ENCODE measurements around the gene UBA1. TPM values are rescaled to one million over a fixed set of nuclear protein-coding genes. Genes with fewer than 3 reads are reported as not detected.

UBA1 gene
- total and polyA plus RNA-seq, 2 donors, result 61.0 to 119 TPM

DNA sequence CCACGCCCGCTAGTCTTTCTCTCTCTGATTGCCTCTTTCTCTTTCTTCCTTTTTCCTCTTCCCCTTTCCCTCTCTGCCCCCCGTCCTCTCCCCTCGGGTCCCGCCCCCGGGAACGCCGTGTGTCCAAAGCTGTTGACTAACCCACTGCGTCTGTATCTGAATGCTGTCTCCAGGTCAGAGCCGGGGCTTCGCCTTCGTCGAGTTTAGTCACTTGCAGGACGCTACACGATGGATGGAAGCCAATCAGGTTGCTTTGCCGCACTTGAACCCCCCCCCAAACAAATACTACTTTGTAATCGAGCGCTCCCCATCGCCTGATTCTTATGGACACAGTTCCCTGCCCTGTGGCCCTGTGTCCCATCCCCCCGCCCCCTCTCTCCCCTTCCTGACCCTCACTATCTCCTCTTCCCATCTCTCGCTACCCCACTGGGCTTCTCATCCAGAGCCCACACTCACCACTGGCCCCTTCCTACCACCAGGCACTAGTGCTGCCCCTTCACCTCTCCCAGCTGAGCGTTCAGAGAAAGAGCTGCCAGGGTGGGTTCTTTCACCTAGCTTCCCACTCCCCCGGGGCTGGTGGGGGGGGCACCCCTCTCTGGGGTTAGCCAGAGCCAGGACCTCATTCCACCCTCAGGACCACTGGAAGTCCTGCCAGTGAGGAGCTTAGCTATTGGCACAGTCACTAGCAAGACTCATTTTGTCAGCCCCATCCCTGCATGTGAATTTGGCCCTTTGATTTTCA is 18.6 kb upstream of the UBA1 start:
- DNase-seq (ENCODE audit: extremely low spot score), result no peak
- whole genome bisulfite sequencing, result 88% methylated on average over 23 of the region's 23 CpGs
- H3K4me3 ChIP-seq (ENCODE audit: low read depth, low read length), result no peak overlapping the region
- H3K27ac ChIP-seq (ENCODE audit: low read depth), result no peak overlapping the region
- peaks cover 10% of the 10 kb centered on the region for H3K36me3 ChIP-seq (ENCODE audit: insufficient read depth)
- H3K4me1 ChIP-seq (ENCODE audit: insufficient read depth), result no peaks in the 10 kb centered on the region

DNA sequence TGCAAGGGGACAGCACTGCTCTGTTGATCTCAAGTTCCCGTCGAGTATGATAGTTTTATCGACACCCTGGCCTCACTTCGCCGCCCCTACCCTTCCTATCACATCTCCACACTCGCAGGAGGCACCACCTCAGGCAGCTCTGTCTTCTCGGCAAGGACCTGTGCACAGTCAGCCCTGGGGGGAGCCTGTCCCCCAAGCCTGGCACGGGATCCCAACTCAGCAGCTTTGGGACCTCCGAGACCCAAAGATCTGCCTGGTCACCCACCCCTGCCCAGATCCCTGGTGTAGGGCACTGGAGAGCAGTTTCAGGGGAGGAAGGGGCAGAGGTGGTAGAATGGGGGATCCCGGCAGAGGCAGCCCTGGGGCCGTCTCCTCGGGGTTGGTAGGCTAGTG is 18.0 kb upstream of the UBA1 start:
- Histone ChIP-seq H3K36me3 (ENCODE audit: insufficient read depth) (peaks cover 9% of the 10 kb centered on the region), H3K4me1 (ENCODE audit: insufficient read depth) (no peaks in the 10 kb centered on the region), H3K4me3 (ENCODE audit: low read depth, low read length) (no peak overlapping the region), H3K27ac (ENCODE audit: low read depth) (no peak overlapping the region)
- DNase-seq (ENCODE audit: extremely low spot score), result no peak
- 95% methylated on average over 12 of the region's 12 CpGs for WGBS

DNA sequence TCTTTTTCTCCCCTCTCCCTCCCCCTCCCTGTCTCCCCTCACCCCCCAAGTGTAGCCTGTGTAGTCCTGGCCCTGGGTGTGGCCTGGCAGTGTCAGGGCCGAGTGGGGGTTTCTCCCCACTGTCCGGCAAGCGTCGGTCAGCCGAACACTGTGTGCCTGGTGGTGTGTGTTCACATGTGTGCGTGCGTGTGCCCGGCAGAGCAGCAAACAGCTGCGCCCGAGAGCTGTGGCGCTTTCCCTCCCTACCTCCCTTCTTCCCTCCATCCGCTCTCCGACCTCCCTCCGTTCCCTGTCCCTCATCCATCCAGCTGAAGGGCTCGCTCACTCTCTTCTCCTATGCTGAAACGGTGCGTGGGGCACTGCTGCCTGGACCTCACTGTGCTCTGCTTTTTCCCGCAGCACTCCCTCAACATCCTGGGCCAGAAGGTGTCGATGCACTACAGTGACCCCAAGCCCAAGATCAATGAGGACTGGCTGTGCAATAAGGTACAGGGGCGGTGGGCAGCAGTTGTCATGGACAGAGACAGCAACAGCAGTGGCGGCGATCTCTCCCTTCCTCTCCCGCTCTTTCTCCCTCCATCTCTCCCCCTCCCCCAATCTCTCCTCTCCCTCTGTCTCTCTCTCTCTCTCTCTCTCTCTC is 17.4 kb upstream of the UBA1 start:
- 88% methylated on average over 23 of the region's 23 CpGs for WGBS
- H3K36me3 ChIP-seq (ENCODE audit: insufficient read depth), result peaks cover 9% of the 10 kb centered on the region
- no peak overlapping the region for H3K4me3 ChIP-seq (ENCODE audit: low read depth, low read length)
- DNase-seq (ENCODE audit: extremely low spot score), result no peak
- H3K4me1 ChIP-seq (ENCODE audit: insufficient read depth), result no peaks in the 10 kb centered on the region
- H3K27ac ChIP-seq (ENCODE audit: low read depth), result no peak overlapping the region

DNA sequence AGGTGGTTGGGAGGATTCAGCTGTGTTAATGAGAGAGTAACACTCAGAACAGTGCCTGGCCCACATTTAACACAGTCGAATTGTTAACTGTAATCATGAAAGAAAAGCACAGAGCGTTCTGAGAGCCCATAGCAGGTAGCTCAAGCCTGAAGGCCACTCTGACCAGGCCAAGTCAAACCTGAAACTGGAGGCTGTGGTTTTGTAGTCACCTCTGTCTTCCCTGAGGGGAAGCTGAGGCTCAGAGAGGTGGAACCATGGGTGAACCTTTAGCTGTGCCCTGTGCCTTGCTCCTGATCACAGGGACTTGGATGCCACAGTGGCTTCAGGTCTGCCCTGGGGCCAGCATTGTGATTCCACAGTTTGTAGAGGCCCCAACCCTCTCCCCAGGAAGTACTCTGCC is 16.6 kb upstream of the UBA1 start:
- DNase-seq (ENCODE audit: extremely low spot score), result no peak
- Histone ChIP-seq H3K4me1 (ENCODE audit: insufficient read depth) (no peaks in the 10 kb centered on the region), H3K27ac (ENCODE audit: low read depth) (no peak overlapping the region), H3K4me3 (ENCODE audit: low read depth, low read length) (no peak overlapping the region), H3K36me3 (ENCODE audit: insufficient read depth) (peaks cover 7% of the 10 kb centered on the region)
- 84% methylated on average over 2 of the region's 2 CpGs for WGBS

DNA sequence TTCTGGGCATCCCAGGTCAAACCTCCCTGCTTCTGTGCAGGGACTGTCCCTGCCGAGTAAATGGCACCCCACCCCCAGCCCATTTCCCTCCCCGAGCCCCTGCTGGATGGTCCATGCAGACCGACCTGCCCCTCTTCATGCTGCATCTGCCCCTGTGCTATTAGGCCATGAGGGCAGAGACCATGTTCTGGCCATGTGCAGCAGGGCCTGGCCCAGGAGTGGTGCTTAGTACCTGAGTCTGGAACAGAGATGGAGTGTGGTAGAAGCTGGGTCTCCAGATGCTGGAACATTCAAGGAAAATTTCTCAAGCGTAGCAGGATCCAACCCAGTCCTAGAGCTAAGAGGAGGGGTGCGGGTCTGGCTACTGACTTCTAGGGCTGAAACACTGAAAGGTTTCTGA is 15.3 kb upstream of the UBA1 start:
- Histone ChIP-seq H3K27ac (ENCODE audit: low read depth) (no peak overlapping the region), H3K4me1 (ENCODE audit: insufficient read depth) (no peaks in the 10 kb centered on the region), H3K4me3 (ENCODE audit: low read depth, low read length) (no peak overlapping the region), H3K36me3 (ENCODE audit: insufficient read depth) (peaks cover 7% of the 10 kb centered on the region)
- 89% methylated on average over 5 of the region's 5 CpGs for WGBS
- DNase-seq (ENCODE audit: extremely low spot score), result no peak

DNA sequence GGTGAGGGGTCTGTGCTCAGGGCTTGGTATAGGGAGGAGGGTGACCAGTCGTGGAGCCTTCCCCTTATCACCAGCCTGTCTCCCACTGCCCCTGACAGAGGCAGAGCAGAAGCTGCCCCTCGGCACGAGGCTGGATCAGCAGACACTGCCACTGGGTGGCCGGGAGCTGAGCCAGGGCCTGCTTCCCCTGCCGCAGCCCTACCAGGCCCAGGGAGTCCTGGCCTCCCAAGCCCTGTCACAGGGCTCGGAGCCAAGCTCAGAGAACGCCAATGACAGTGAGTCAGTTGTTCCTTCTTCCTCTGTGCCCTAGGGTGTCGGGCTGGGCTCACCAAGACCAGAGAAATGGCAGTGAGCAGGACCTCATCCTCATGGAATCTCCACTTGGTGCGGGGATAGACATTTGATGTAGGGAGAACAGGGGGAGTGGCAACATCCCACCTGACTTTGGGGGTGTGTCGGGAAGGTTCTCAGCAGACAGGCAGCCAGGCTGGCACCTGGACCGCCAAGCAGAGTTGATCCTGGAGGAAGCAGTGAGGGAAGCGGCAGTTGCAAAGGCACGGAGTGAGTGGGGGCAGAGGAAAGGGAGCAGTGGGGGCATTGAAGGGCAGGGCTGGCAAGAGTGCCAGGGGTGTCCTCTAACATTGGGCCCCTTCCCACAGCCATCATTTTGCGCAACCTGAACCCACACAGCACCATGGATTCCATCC is 14.3 kb upstream of the UBA1 start:
- DNase-seq (ENCODE audit: extremely low spot score), result no peak
- Histone ChIP-seq H3K36me3 (ENCODE audit: insufficient read depth) (peaks cover 7% of the 10 kb centered on the region), H3K27ac (ENCODE audit: low read depth) (no peak overlapping the region), H3K4me3 (ENCODE audit: low read depth, low read length) (no peak overlapping the region), H3K4me1 (ENCODE audit: insufficient read depth) (no peaks in the 10 kb centered on the region)
- 63% methylated on average over 14 of the region's 14 CpGs for WGBS

DNA sequence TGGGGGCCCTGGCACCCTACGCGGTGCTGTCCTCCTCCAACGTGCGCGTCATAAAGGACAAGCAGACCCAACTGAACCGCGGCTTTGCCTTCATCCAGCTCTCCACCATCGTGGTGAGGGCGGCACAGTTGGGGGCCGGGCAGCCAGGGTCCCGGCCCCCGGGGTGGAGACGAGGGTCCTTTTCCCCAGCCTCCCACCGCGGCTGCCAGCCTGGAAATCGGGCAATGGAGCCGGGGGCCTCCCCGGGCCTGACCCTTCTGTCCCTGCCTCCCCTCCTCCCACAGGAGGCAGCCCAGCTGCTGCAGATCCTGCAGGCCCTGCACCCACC is 13.7 kb upstream of the UBA1 start:
- WGBS, result 96% methylated on average over 18 of the region's 18 CpGs
- DNase-seq (ENCODE audit: extremely low spot score), result no peak
- H3K4me3 ChIP-seq (ENCODE audit: low read depth, low read length), result no peak overlapping the region
- no peaks in the 10 kb centered on the region for H3K4me1 ChIP-seq (ENCODE audit: insufficient read depth)
- peaks cover 7% of the 10 kb centered on the region for H3K36me3 ChIP-seq (ENCODE audit: insufficient read depth)
- no peak overlapping the region for H3K27ac ChIP-seq (ENCODE audit: low read depth)

DNA sequence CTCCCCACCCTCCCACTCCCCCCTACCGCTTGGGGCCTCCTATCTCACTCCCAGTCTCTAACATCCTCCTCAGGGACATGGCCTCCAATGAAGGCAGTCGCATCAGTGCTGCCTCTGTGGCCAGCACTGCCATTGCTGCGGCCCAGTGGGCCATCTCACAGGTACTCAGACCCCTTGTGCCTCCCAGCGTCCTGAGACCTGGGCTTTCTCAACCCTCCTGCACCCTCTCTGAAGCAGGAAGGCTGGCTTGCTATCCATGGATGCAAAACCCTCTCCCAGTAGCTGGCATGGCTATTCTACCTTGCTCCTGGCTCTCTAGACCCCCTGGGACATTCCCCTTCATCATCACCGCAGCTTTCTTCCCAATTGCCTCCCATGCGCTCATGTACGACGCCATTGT is 13.3 kb upstream of the UBA1 start:
- 89% methylated on average over 8 of the region's 8 CpGs for WGBS
- Histone ChIP-seq H3K36me3 (ENCODE audit: insufficient read depth) (peaks cover 7% of the 10 kb centered on the region), H3K27ac (ENCODE audit: low read depth) (no peak overlapping the region), H3K4me1 (ENCODE audit: insufficient read depth) (no peaks in the 10 kb centered on the region), H3K4me3 (ENCODE audit: low read depth, low read length) (no peak overlapping the region)
- no peak for DNase-seq (ENCODE audit: extremely low spot score)

DNA sequence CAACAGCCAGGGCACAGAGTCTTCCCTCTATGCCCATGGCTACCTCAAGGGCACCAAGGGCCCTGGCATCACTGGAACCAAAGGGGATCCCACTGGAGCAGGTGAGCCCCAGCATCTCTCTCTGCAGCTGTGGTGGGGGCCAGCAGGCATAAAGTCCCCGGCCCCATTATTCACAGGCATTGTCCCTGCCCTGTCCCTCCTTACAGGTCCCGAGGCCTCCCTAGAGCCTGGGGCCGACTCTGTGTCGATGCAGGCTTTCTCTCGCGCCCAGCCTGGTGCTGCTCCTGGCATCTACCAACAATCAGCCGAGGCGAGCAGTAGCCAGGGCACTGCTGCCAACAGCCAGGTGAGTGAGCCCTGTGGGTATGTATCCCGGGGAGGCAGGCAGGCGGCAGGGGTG is 12.3 kb upstream of the UBA1 start:
- WGBS, result 93% methylated on average over 10 of the region's 10 CpGs
- H3K36me3 ChIP-seq (ENCODE audit: insufficient read depth), result peaks cover 7% of the 10 kb centered on the region
- no peaks in the 10 kb centered on the region for H3K4me1 ChIP-seq (ENCODE audit: insufficient read depth)
- DNase-seq (ENCODE audit: extremely low spot score), result no peak
- no peak overlapping the region for H3K27ac ChIP-seq (ENCODE audit: low read depth)
- H3K4me3 ChIP-seq (ENCODE audit: low read depth, low read length), result no peak overlapping the region

DNA sequence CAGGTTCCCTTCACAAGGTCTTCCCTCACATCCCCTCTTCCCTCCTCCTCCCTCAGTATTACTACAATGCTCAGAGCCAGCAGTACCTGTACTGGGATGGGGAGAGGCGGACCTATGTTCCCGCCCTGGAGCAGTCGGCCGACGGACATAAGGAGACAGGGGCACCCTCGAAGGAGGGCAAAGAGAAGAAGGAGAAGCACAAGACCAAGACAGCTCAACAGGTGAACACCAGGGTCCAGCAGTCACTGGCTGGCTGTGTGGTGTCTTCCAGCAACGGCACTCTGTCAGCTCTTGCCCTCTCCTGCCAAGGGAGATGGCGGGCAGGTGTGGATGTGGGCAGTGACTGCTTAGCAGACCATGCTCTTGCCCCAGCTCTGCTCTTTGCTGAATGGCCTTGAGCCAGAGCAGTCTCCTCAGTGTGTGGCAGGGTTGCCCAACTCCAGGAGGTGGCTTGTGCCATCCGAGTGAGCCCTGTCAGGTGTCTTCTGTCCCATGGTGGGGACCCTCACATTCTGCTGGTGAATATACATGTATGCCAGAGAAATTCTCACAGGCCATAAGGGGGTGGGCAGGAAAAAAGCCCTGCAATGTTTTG is 11.4 kb upstream of the UBA1 start:
- no peak overlapping the region for H3K4me3 ChIP-seq (ENCODE audit: low read depth, low read length)
- H3K4me1 ChIP-seq (ENCODE audit: insufficient read depth), result no peaks in the 10 kb centered on the region
- no peak for DNase-seq (ENCODE audit: extremely low spot score)
- peaks cover 11% of the 10 kb centered on the region for H3K36me3 ChIP-seq (ENCODE audit: insufficient read depth)
- H3K27ac ChIP-seq (ENCODE audit: low read depth), result no peak overlapping the region
- WGBS, result 89% methylated on average over 9 of the region's 9 CpGs

DNA sequence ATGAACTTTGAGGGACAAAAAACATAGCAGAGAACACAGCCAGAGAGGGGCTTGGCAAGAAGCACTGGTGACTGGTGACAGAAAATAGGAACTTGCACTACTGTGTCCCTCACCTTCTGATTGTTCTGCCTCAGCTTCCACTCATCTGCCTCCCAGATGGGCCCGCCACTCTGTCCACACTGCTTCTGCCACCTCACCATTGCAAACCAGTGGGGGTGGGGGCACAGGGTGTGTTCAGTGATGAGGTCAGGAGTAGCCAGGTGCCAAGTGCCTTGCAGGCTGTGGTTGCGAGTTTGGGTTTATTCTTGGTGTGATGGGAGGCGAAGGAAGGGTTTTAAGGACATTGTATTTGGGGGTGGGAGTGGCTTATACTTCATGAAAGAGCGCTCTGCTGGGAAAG is 9.1 kb upstream of the UBA1 start:
- Histone ChIP-seq H3K4me1 (ENCODE audit: insufficient read depth) (no peaks in the 10 kb centered on the region), H3K4me3 (ENCODE audit: low read depth, low read length) (no peak overlapping the region), H3K27ac (ENCODE audit: low read depth) (no peak overlapping the region), H3K36me3 (ENCODE audit: insufficient read depth) (peaks cover 9% of the 10 kb centered on the region)
- WGBS, result 94% methylated on average over 4 of the region's 4 CpGs
- no peak for DNase-seq (ENCODE audit: extremely low spot score)

DNA sequence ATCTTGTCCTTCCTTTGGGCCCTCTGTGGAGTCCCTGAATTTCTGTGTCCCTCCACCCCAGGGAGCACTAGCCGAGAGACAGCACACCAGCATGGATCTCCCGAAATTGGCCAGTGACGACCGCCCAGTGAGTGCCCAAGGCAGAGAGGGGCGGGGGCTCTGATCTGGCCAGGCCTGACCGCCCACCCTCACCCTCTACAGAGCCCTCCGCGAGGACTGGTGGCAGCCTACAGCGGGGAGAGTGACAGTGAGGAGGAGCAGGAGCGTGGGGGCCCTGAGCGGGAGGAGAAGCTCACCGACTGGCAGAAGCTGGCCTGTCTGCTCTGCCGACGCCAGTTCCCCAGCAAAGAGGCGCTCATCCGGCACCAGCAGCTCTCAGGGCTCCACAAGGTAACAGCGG is 8.4 kb upstream of the UBA1 start:
- 89% methylated on average over 17 of the region's 17 CpGs for WGBS
- Histone ChIP-seq H3K4me3 (ENCODE audit: low read depth, low read length) (no peak overlapping the region), H3K4me1 (ENCODE audit: insufficient read depth) (no peaks in the 10 kb centered on the region), H3K27ac (ENCODE audit: low read depth) (no peak overlapping the region), H3K36me3 (ENCODE audit: insufficient read depth) (peaks cover 9% of the 10 kb centered on the region)
- no peak for DNase-seq (ENCODE audit: extremely low spot score)

DNA sequence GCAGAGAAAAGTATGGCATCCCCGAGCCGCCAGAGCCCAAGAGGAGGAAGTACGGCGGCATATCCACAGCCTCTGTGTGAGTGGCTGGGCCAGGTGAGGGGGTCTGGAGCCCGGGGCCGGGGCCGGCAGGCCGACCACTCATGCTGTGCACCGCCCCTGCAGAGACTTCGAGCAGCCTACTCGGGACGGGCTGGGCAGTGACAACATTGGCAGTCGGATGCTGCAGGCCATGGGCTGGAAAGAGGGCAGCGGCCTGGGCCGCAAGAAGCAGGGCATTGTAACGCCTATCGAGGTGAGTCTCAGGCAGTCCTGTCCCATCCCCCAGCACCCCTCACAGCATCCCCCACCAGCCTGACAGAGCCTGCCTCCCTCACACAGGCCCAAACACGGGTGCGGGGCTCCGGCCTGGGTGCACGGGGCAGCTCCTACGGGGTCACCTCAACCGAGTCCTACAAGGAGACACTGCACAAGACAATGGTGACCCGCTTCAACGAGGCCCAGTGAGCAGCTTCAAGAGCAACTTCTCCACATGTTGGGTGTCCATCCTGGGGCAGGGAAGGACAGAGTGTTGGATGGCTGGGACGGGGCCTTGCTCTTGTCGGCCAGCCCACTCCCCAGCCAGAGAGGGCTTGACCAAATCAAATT is 7.4 kb upstream of the UBA1 start:
- H3K4me3 ChIP-seq (ENCODE audit: low read depth, low read length), result no peak overlapping the region
- H3K36me3 ChIP-seq (ENCODE audit: insufficient read depth), result peaks cover 6% of the 10 kb centered on the region
- H3K27ac ChIP-seq (ENCODE audit: low read depth), result no peak overlapping the region
- DNase-seq (ENCODE audit: extremely low spot score), result no peak
- 89% methylated on average over 27 of the region's 27 CpGs for WGBS
- no peaks in the 10 kb centered on the region for H3K4me1 ChIP-seq (ENCODE audit: insufficient read depth)

Data from urinary bladder (tissue), 4 donors.